Uterus (tissue), 4 donors: Measurements from ENCODE around the gene TSPAN9. TPM values are rescaled to one million over a fixed set of nuclear protein-coding genes. Genes with fewer than 3 reads are reported as not detected.

Experiments used
- DNase-seq, 2 donors: peaks; one replicate each; pipeline ENCODE4 v3.0.0-alpha.2; 2019 to 2020
- H3K27ac ChIP-seq, 2 donors: fragments of 200-600 bp; sonication (generic); 1 replicate in 1 of 2; 2 replicates in 1 of 2; pipeline ENCODE4 v1.5.1; 2016 to 2018
- H3K27me3 ChIP-seq, 2 donors: fragments of 200-600 bp; sonication (generic); one replicate each; pipeline ENCODE4 v1.5.1; 2018 to 2019; ENCODE audit warnings: control low read depth in 1 of 2
- H3K36me3 ChIP-seq, 2 donors: fragments of 200-600 bp; sonication (generic); one replicate each; pipeline ENCODE4 v1.5.1; 2019; ENCODE audit warnings: control low read depth in 1 of 2
- H3K4me1 ChIP-seq, 2 donors: fragments of 200-600 bp; sonication (generic); one replicate each; pipeline ENCODE4 v1.5.1; 2018 to 2019; ENCODE audit warnings: control low read depth in 1 of 2
- H3K4me3 ChIP-seq, 2 donors: fragments of 200-600 bp; sonication (generic); 1 replicate in 1 of 2; 2 replicates in 1 of 2; pipeline ENCODE4 v1.5.1; 2018 to 2019; ENCODE audit warnings: mild to moderate bottlenecking in 1 of 2
- H3K9me3 ChIP-seq, 2 donors: fragments of 200-600 bp; sonication (generic); one replicate each; pipeline ENCODE4 v1.5.1; 2019; ENCODE audit warnings: control low read depth in 1 of 2
- CTCF ChIP-seq, 4 experiments: fragments of 200-600 bp in 2 of 4; fragments of 450-650 bp in 2 of 4; sonication (generic) in 2 of 4; IDR thresholded peaks; one replicate each; pipeline ENCODE4 v1.5.1; 2016 to 2019; ENCODE audit warnings: antibody characterized with exemption in 4 of 4, mild to moderate bottlenecking in 2 of 4, moderate library complexity in 1 of 4
- POLR2A ChIP-seq, 2 donors: fragments of 450-650 bp; IDR thresholded peaks; one replicate each; pipeline ENCODE4 v1.6.1; 2016; ENCODE audit warnings: antibody characterized with exemption in 2 of 2, mild to moderate bottlenecking in 1 of 2, moderate library complexity in 1 of 2
- intact Hi-C: fragments of 100-400 bp; cut with DNase I; formaldehyde crosslinking; loops from one replicate; pipeline ENCODE4 v1.15.1; 2023; ENCODE audit warnings: low total_unique reads
- total RNA-seq, 4 donors: library from RNA; depleted of rRNA in 3 of 4; stranded (reverse); fragments of >200 nt in 3 of 4; gene quantifications; one replicate each; pipeline versions ENCODE4 v1.1.0 to v1.2.4, GENCODE V29; 2014 to 2023
- donor health status: DM: yes; HTN: yes; CAD: no.

The TSPAN9 gene
- total RNA-seq, 4 donors from 2014 or later = 47.9 to 106 (median 65.1) TPM

GRCh38 chr12:3204143-3204542, 127.0 kb downstream of the TSPAN9 start:
- TF ChIP-seq CTCF (IDR thresholded peaks at IDR 0.05) (no peak), POLR2A (IDR thresholded peaks at IDR 0.05) (no peak)
- H3K36me3 ChIP-seq = no peaks in the 10 kb centered on the region
- H3K4me1 ChIP-seq = peaks cover 0 to 9% of the 10 kb centered on the region in 2 donors
- no peaks in the 10 kb centered on the region for H3K9me3 ChIP-seq
- H3K27me3 ChIP-seq = no peaks in the 10 kb centered on the region
- H3K27ac ChIP-seq = no peak overlapping the region
- H3K4me3 ChIP-seq = no peak overlapping the region
- intact Hi-C loops = loop anchor here (5.0 kb wide), 1 partner anchor 67 kb away; no protein-coding TSS in a partner anchor
- no peak for DNase-seq

- H3K27me3 ChIP-seq = no peaks in the 10 kb centered on the region
- no peak for DNase-seq
- H3K4me3 ChIP-seq = no peak overlapping the region
- no peaks in the 10 kb centered on the region for H3K36me3 ChIP-seq
- peaks cover 0 to 3% of the 10 kb centered on the region in 2 donors for H3K4me1 ChIP-seq
- H3K27ac ChIP-seq = no peak overlapping the region
- intact Hi-C loops = loop anchor here (5.0 kb wide), 1 partner anchor 68 kb away; no protein-coding TSS in a partner anchor
- H3K9me3 ChIP-seq = no peaks in the 10 kb centered on the region
- TF ChIP-seq POLR2A (IDR thresholded peaks at IDR 0.05) (no peak), CTCF (IDR thresholded peaks at IDR 0.05) (no peak)
These were observed 127.8 kb downstream of the TSPAN9 start for GRCh38 chr12:3204730-3205531.

GRCh38 chr12:3205742-3206519, 128.8 kb downstream of the TSPAN9 start:
- Histone ChIP-seq H3K27ac (no peak overlapping the region), H3K27me3 (no peaks in the 10 kb centered on the region), H3K9me3 (no peaks in the 10 kb centered on the region), H3K4me1 (no peaks in the 10 kb centered on the region), H3K4me3 (no peak overlapping the region), H3K36me3 (no peaks in the 10 kb centered on the region)
- TF ChIP-seq POLR2A (IDR thresholded peaks at IDR 0.05) (no peak), CTCF (IDR thresholded peaks at IDR 0.05) (no peak)
- DNase-seq = no peak
- intact Hi-C loops = no loop called here

- intact Hi-C loops = no loop called here
- DNase-seq = no peak
- H3K27ac ChIP-seq = no peak overlapping the region
- no peaks in the 10 kb centered on the region for H3K9me3 ChIP-seq
- no peaks in the 10 kb centered on the region for H3K27me3 ChIP-seq
- no peak overlapping the region for H3K4me3 ChIP-seq
- no peaks in the 10 kb centered on the region for H3K4me1 ChIP-seq
- H3K36me3 ChIP-seq = no peaks in the 10 kb centered on the region
- TF ChIP-seq CTCF (IDR thresholded peaks at IDR 0.05) = no peak
- no peak for TF ChIP-seq POLR2A (IDR thresholded peaks at IDR 0.05)
These were observed 129.4 kb downstream of the TSPAN9 start for GRCh38 chr12:3206536-3207072.

GRCh38 chr12:3207175-3207574, 130.0 kb downstream of the TSPAN9 start:
- H3K4me3 ChIP-seq = no peak overlapping the region
- H3K4me1 ChIP-seq = no peaks in the 10 kb centered on the region
- no peak for TF ChIP-seq CTCF (IDR thresholded peaks at IDR 0.05)
- no peak for TF ChIP-seq POLR2A (IDR thresholded peaks at IDR 0.05)
- H3K27me3 ChIP-seq = no peaks in the 10 kb centered on the region
- intact Hi-C loops = no loop called here
- H3K36me3 ChIP-seq = no peaks in the 10 kb centered on the region
- no peak overlapping the region for H3K27ac ChIP-seq
- no peaks in the 10 kb centered on the region for H3K9me3 ChIP-seq
- no peak for DNase-seq
